Fibroblast of lung (primary cell): ENCODE data around the gene ZNF878.

Source experiments
- EZH2 ChIP-seq: IDR thresholded peaks from 2 replicates; pipeline ENCODE4 v1.5.1; 2012; ENCODE audit warnings: low read length, control low read depth, mild to moderate bottlenecking; ENCODE audit errors: missing control alignments
- TF ChIP-seq, protein P1 (sequence below), 2 donors: IDR thresholded peaks in 1 of 2; conservative IDR thresholded peaks in 1 of 2; 1 replicate in 1 of 2; 2 replicates in 1 of 2; pipeline ENCODE4 v1.5.1; 2011 to 2012; ENCODE audit warnings: low read length in 2 of 2, control low read depth in 1 of 2, inconsistent platforms in 1 of 2, low read depth in 1 of 2, mild to moderate bottlenecking in 1 of 2

DNA sequence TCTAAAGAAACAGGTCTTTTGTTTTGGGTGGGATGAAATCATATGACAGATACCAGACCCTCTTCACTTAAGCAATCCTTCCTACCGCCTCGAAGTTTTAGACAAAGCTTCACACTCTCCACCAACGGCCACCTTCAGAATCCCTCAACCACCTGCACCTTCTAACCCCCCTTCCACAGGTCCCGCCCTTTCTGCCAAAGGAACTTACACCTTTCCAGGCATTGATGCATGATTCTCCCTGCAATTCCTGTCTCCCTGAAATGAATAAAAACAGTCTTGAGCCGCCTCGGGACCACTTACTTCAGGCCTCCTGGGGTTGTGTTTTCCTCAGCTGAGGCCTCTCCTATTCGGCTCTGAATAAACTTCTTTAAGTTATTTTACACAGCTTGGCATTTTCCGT lies 18.1 kb downstream of the ZNF878 start:
- TF ChIP-seq EZH2, result no peak
- TF ChIP-seq, protein P1, sequence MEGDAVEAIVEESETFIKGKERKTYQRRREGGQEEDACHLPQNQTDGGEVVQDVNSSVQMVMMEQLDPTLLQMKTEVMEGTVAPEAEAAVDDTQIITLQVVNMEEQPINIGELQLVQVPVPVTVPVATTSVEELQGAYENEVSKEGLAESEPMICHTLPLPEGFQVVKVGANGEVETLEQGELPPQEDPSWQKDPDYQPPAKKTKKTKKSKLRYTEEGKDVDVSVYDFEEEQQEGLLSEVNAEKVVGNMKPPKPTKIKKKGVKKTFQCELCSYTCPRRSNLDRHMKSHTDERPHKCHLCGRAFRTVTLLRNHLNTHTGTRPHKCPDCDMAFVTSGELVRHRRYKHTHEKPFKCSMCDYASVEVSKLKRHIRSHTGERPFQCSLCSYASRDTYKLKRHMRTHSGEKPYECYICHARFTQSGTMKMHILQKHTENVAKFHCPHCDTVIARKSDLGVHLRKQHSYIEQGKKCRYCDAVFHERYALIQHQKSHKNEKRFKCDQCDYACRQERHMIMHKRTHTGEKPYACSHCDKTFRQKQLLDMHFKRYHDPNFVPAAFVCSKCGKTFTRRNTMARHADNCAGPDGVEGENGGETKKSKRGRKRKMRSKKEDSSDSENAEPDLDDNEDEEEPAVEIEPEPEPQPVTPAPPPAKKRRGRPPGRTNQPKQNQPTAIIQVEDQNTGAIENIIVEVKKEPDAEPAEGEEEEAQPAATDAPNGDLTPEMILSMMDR (conservative IDR thresholded peaks at IDR 0.05 in 1 of 2, IDR thresholded peaks at IDR 0.05 in 1 of 2; ENCODE audit: low read depth in 1 of 2, low read length in 2 of 2), result no peak
